Heart left ventricle (tissue), 13 donors: ENCODE results near the gene MTRF1L.

Experiments
- CTCF ChIP-seq, 12 donors: fragments of 200-600 bp; sonication (generic) in 4 of 12; IDR thresholded peaks; one replicate each; pipeline versions ENCODE4 v1.5.0 to v1.8.0; 2018 to 2022; ENCODE audit warnings: antibody characterized with exemption in 12 of 12, mild to moderate bottlenecking in 5 of 12
- POLR2A ChIP-seq, 2 donors: fragments of 450-650 bp; IDR thresholded peaks; one replicate each; pipeline ENCODE4 v1.6.1; 2017; ENCODE audit warnings: antibody characterized with exemption in 2 of 2, mild to moderate bottlenecking in 2 of 2, moderate library complexity in 2 of 2
- donor health status: ischemic (EF 13 %, LVEDD 7.1; RV severe dilation, severe dysfunction).
- donor health status: DM: no; HTN: yes; CAD: no.
- donor health status: DM: no; HTN: no; CAD: no.
- donor health status: ischemic (EF 25% LVEDD 6.9; RV normal size, moderate dysfunction).
- donor health status: ischemic (EF 25% LVEDD 5.7; RV mildly dilated, moderate dysfunction).
- donor health status: ischemic (EF 35%, LVEDD 5.7; RV mildly dilated, moderate dysfunction).
- donor health status: nonischemic (EF 11% LVEDD 7.7; RV severe dilation, severe dysfunction).
- donor health status: DM: yes; HTN: yes; CAD: no.
- donor health status: PGD.
- donor health status: ischemic (EF 29% LVEDD 5.4; RV normal size, mild dysfunction).
- donor health status: nonischemic (EF 23%, LVEDD 6.1; RV moderate dilation, normal function).

GRCh38 chr6:152959333-152959732 is 43.2 kb downstream of the MTRF1L start:
- no peak for TF ChIP-seq POLR2A (IDR thresholded peaks at IDR 0.05)
- no peak for TF ChIP-seq CTCF (IDR thresholded peaks at IDR 0.05)
